HepG2 (cell line): Measurements from ENCODE around the gene TH. TPM values are rescaled to one million over a fixed set of nuclear protein-coding genes. Genes with fewer than 3 reads are reported as not detected.

Experiments used
- ATAC-seq: fragments of 200-7000 bp; cut with Tn5 transposase; 3 replicates; pipeline ENCODE4 v1.9.1; 2020; ENCODE audit warnings: mild to moderate bottlenecking, moderate library complexity
- BruUV-seq: library from RNA; stranded (reverse); fragments of 400-500 nt; replicated peaks from 2 replicates; lab custom pipeline; 2021; lab: Mats Ljungman, UMichigan
- CTCF ChIA-PET: fragments of 300-600 bp; formaldehyde crosslinking; extraction: SDS; loops from one replicate; lab custom pipeline; 2021; ENCODE audit warnings: low total read pairs, inconsistent platforms, low intra/inter-chr PET ratio; lab: Yijun Ruan, JAX
- POLR2A ChIA-PET: fragments of 350-600 bp; sonication (Branson Sonifier 250); formaldehyde crosslinking; loops from one replicate; lab custom pipeline; 2020; ENCODE audit warnings: antibody characterized with exemption, inconsistent platforms; lab: Yijun Ruan, JAX
- DNase-seq: peaks from one replicate; pipeline ENCODE4 v3.0.0-alpha.2; 2015; ENCODE audit warnings: low spot score
- FAIRE-seq: peaks from 3 replicates; lab custom pipeline; 2011; peaks lifted over from hg19 to GRCh38; lab: Jason Lieb, UNC
- H2AFZ ChIP-seq: one replicate; pipeline ENCODE4 v1.6.1; 2011; ENCODE audit warnings: low read length, inconsistent platforms
- H3K27ac ChIP-seq: fragments of 300-600 bp; 3 replicates; pipeline ENCODE4 v1.8.0; 2011; ENCODE audit warnings: mixed run types, mild to moderate bottlenecking, mixed read lengths, low read length, inconsistent platforms; ENCODE audit not compliant: insufficient read depth; ENCODE audit errors: extremely low read length
- H3K27me3 ChIP-seq, 2 experiments: fragments of 200-600 bp in 1 of 2; 2 replicates in 1 of 2; 3 replicates in 1 of 2; pipeline versions ENCODE4 v1.6.0 to v1.8.0; 2011; ENCODE audit warnings: low read length in 2 of 2, mild to moderate bottlenecking in 2 of 2, moderate library complexity in 2 of 2, inconsistent platforms in 1 of 2; ENCODE audit not compliant: insufficient read depth in 2 of 2, control insufficient read depth in 1 of 2
- H3K36me3 ChIP-seq, 2 experiments: fragments of 200-600 bp in 1 of 2; replicated peaks in 1 of 2; 2 replicates in 1 of 2; 3 replicates in 1 of 2; pipeline versions ENCODE4 v1.5.1 to v1.8.0; 2011; ENCODE audit warnings: low read length in 2 of 2, inconsistent platforms in 1 of 2; ENCODE audit not compliant: insufficient read depth in 2 of 2, control insufficient read depth in 1 of 2
- H3K4me1 ChIP-seq: 2 replicates; pipeline ENCODE4 v1.5.1; 2012; ENCODE audit warnings: low read length, inconsistent platforms; ENCODE audit not compliant: insufficient read depth
- H3K4me2 ChIP-seq: 2 replicates; pipeline ENCODE4 v1.6.0; 2011; ENCODE audit warnings: low read depth, low read length, inconsistent platforms
- H3K4me3 ChIP-seq, 3 experiments: fragments of 200-600 bp in 1 of 3; sonication (generic), shearing (Covaris generic) in 1 of 3; replicated peaks in 1 of 3; 2 replicates each; pipeline ENCODE4 v1.5.1; 2011 to 2016; ENCODE audit warnings: low read length in 3 of 3, inconsistent platforms in 2 of 3, low read depth in 2 of 3, mild to moderate bottlenecking in 2 of 3, control low read depth in 1 of 3, mixed read lengths in 1 of 3; ENCODE audit not compliant: insufficient read depth in 1 of 3
- H3K79me2 ChIP-seq: one replicate; pipeline ENCODE4 v1.6.1; 2011; ENCODE audit warnings: low read length, inconsistent platforms; ENCODE audit not compliant: insufficient read depth
- H3K9ac ChIP-seq: 2 replicates; pipeline ENCODE4 v1.6.0; 2011; ENCODE audit warnings: mild to moderate bottlenecking, low read depth, low read length, inconsistent platforms; ENCODE audit not compliant: insufficient read depth
- H3K9me3 ChIP-seq: 2 replicates; pipeline ENCODE4 v1.5.1; 2012; ENCODE audit warnings: mild to moderate bottlenecking, low read length
- H4K20me1 ChIP-seq: 2 replicates; pipeline ENCODE4 v1.6.0; 2011; ENCODE audit warnings: inconsistent platforms, mild to moderate bottlenecking, low read length, moderate library complexity; ENCODE audit not compliant: insufficient read depth
- ATF7-NPFF ChIP-seq: sonication (generic); formaldehyde crosslinking; IDR thresholded peaks from 2 replicates; pipeline ENCODE4 v1.8.1; 2023; ENCODE audit warnings: mild to moderate bottlenecking, low read depth, missing genetic modification reagents, moderate library complexity
- CREB3 ChIP-seq: sonication (generic); formaldehyde crosslinking; IDR thresholded peaks from 2 replicates; pipeline ENCODE4 v1.5.0; 2020; ENCODE audit warnings: missing genetic modification reagents
- CTCF ChIP-seq: sonication (generic); formaldehyde crosslinking; IDR thresholded peaks from 2 replicates; pipeline ENCODE4 v1.5.0; 2020; ENCODE audit warnings: mild to moderate bottlenecking, missing genetic modification reagents, moderate library complexity
- IRX3 ChIP-seq: sonication (generic); formaldehyde crosslinking; IDR thresholded peaks from 2 replicates; pipeline ENCODE4 v1.8.1; 2023; ENCODE audit warnings: mild to moderate bottlenecking, low read depth, missing genetic modification reagents, borderline replicate concordance
- LCORL ChIP-seq, 2 experiments: fragments of 450-650 bp in 1 of 2; sonication (generic) in 1 of 2; formaldehyde crosslinking in 1 of 2; IDR thresholded peaks; 2 replicates each; pipeline versions ENCODE4 v1.5.0 to v1.6.1; 2017 to 2020; ENCODE audit warnings: antibody characterized with exemption in 1 of 2, missing genetic modification reagents in 1 of 2
- MTF1 ChIP-seq: sonication (generic); formaldehyde crosslinking; IDR thresholded peaks from 2 replicates; pipeline ENCODE4 v1.5.0; 2020; ENCODE audit warnings: missing genetic modification reagents
- NFKBIZ ChIP-seq: IDR thresholded peaks from 2 replicates; pipeline ENCODE4 v1.6.1; 2018; ENCODE audit warnings: missing genetic modification reagents, missing compliant biosample characterization
- NR2F1 ChIP-seq, 2 experiments: fragments of 450-650 bp in 1 of 2; formaldehyde crosslinking in 1 of 2; IDR thresholded peaks; 2 replicates each; pipeline versions ENCODE4 v1.5.0 to v1.6.1; 2016 to 2020; ENCODE audit warnings: mild to moderate bottlenecking in 1 of 2, missing compliant biosample characterization in 1 of 2, missing genetic modification reagents in 1 of 2, moderate library complexity in 1 of 2
- RAD51 ChIP-seq: fragments of 450-650 bp; IDR thresholded peaks from 2 replicates; pipeline ENCODE4 v1.6.1; 2016; ENCODE audit warnings: borderline replicate concordance
- SMYD3 ChIP-seq: sonication (generic); formaldehyde crosslinking; IDR thresholded peaks from 2 replicates; pipeline ENCODE4 v1.8.1; 2023; ENCODE audit warnings: mild to moderate bottlenecking, missing genetic modification reagents
- STAG1 ChIP-seq: sonication (generic); formaldehyde crosslinking; IDR thresholded peaks from 2 replicates; pipeline ENCODE4 v1.4.0; 2020; ENCODE audit warnings: missing genetic modification reagents
- SYNCRIP ChIP-seq: fragments of 200-400 bp; formaldehyde crosslinking; IDR thresholded peaks from 2 replicates; pipeline ENCODE4 v1.6.1; 2018; ENCODE audit warnings: mild to moderate bottlenecking, low read depth, low read length; ENCODE audit not compliant: insufficient read depth
- TBL1XR1 ChIP-seq: fragments of 150-350 bp; IDR thresholded peaks from 2 replicates; pipeline ENCODE4 v1.6.1; 2014; ENCODE audit warnings: borderline replicate concordance, low read length; ENCODE audit not compliant: partially characterized antibody
- ZC3H13 ChIP-seq: sonication (generic); formaldehyde crosslinking; IDR thresholded peaks from 2 replicates; pipeline ENCODE4 v1.8.1; 2023; ENCODE audit warnings: mild to moderate bottlenecking, missing genetic modification reagents, moderate library complexity
- ZKSCAN8 ChIP-seq: IDR thresholded peaks from 2 replicates; pipeline ENCODE4 v1.6.1; 2016; ENCODE audit warnings: borderline replicate concordance, missing genetic modification reagents, missing compliant biosample characterization
- ZMYM3 ChIP-seq: sonication (generic); formaldehyde crosslinking; IDR thresholded peaks from 2 replicates; pipeline ENCODE4 v1.5.1; 2020; ENCODE audit warnings: mild to moderate bottlenecking, missing genetic modification reagents
- WGBS: methylation state at CpG from one replicate; pipeline ENCODE4 v1.1.6; 2017; ENCODE audit warnings: low lambda C conversion rate; 5-methylcytosine and 5-hydroxymethylcytosine counted together
- in situ Hi-C: cut with HindIII; loops from 2 replicates; pipeline ENCODE4 v1.10.0; 2017; ENCODE audit warnings: low pct_unique_long_range_greater_than_20kb; ENCODE audit not compliant: extremely low pct_ligation_motif_present
- intact Hi-C: fragments of 100-400 bp; cut with micrococcal nuclease; formaldehyde crosslinking; loops from one replicate; pipeline ENCODE4 v1.10.0; 2022; ENCODE audit not compliant: unreplicated experiment
- polyA plus RNA-seq, 8 experiments: library from polyadenylated mRNA; depleted of rRNA in 3 of 8; stranded (reverse) in 7 of 8; unstranded in 1 of 8; fragments of >200 nt; fragmentation: Illumina TruSeq in 4 of 8; extraction: Trizol in 4 of 8; gene quantifications; 2 replicates each; pipeline versions ENCODE4 v1.2.1 to v1.2.3, GENCODE V29; 2011 to 2016; ENCODE audit warnings: low read depth in 4 of 8, missing spikeins in 1 of 8, mixed read lengths in 1 of 8; ENCODE audit not compliant: insufficient read depth in 1 of 8
- total RNA-seq, 5 experiments: library from RNA; depleted of rRNA; stranded (reverse); fragments of >200 nt; fragmentation: Illumina TruSeq; extraction: Trizol; gene quantifications; 2 replicates each; pipeline ENCODE4 v1.2.3, GENCODE V29; 2016; ENCODE audit warnings: low read depth in 1 of 5
- TF ChIP-seq, protein P1 (sequence below): IDR thresholded peaks from 2 replicates; pipeline ENCODE4 v1.6.1; 2016; ENCODE audit warnings: low read depth
- TF ChIP-seq, protein P2 (sequence below): sonication (generic); formaldehyde crosslinking; conservative IDR thresholded peaks from 2 replicates; pipeline ENCODE4 v1.8.1; 2023; ENCODE audit warnings: missing genetic modification reagents

TH gene
- total and polyA plus RNA-seq, 2 of the 13 experiments (the other 11 are each of a cell fraction or from before 2014, with no cell fraction given), result 0.36 TPM; not detected in 1

DNA sequence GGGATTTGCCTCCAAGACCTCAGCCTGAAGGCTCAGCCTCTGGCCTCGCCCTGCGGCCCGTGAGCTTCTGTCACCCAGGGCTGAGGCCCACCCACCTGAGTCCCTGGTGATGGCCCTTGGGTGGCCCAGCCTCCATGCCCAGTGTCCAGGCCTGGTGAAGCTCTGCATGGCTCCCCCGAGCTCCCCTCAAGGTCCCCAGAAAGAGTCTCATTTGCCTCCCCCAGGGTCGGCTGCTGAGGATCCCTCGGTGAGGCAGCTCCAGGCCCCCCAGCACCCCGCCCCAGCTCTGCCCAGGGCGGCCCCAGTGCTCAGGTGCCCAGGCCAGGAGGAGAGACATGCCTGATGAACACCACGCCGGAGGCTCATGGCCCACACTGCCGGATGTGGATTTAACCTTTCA lies 2.1 kb upstream of the TH start (continued):
- TF ChIP-seq CREB3 (CRISPR knock-in tag), result no peak
- TF ChIP-seq, protein P1, sequence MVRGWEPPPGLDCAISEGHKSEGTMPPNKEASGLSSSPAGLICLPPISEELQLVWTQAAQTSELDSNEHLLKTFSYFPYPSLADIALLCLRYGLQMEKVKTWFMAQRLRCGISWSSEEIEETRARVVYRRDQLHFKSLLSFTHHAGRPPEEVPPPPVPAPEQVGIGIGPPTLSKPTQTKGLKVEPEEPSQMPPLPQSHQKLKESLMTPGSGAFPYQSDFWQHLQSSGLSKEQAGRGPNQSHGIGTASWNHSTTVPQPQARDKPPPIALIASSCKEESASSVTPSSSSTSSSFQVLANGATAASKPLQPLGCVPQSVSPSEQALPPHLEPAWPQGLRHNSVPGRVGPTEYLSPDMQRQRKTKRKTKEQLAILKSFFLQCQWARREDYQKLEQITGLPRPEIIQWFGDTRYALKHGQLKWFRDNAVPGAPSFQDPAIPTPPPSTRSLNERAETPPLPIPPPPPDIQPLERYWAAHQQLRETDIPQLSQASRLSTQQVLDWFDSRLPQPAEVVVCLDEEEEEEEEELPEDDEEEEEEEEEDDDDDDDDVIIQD (CRISPR knock-in tag), result no peak
- no peak for TF ChIP-seq NR2F1 (CRISPR knock-in tag; IDR thresholded peaks at IDR 0.05)
- no peak for TF ChIP-seq IRX3 (CRISPR knock-in tag)
- no peak for TF ChIP-seq ZMYM3 (CRISPR knock-in tag)

- Histone ChIP-seq H3K4me1 (0 out of 2 replicates have a peak, but pooled peaks cover 10% of the 10 kb centered on the region), H3K4me2 (no peak overlapping the region), H3K27me3 (peaks cover 35 to 71% of the 10 kb centered on the region in 2 experiments; a peak in 4 of 5 replicates), H3K9ac (no peak overlapping the region), H3K79me2 (no peaks in the 10 kb centered on the region), H4K20me1 (no peaks in the 10 kb centered on the region), H3K36me3 (no peaks in the 10 kb centered on the region), H3K27ac (no peak overlapping the region), H3K9me3 (no peaks in the 10 kb centered on the region), H2AFZ (no peak overlapping the region), H3K4me3 (no peak overlapping the region)
- CTCF ChIA-PET, result no interaction called here
- DNase-seq (no peak), FAIRE-seq (no peak), ATAC-seq (0 out of 3 replicates have a peak, but pooled peaks have one; percentile 9)
- POLR2A ChIA-PET, result no interaction called here
- 16% methylated on average over 12 of the region's 16 CpGs for WGBS
- intact Hi-C loops, result no loop called here
- in situ Hi-C loops, result no loop called here
- no TSS peak for BruUV-seq
- TF ChIP-seq NFKBIZ (no peak), ZKSCAN8 (CRISPR knock-in tag) (no peak), STAG1 (CRISPR knock-in tag) (0 out of 2 replicates have a peak, but pooled peaks have one; percentile 15), CTCF (CRISPR knock-in tag) (peak; percentile 40), ATF7-NPFF (CRISPR knock-in tag) (no peak), ZC3H13 (no peak), TBL1XR1 (no peak), RAD51 (no peak), LCORL (IDR thresholded peaks at IDR 0.05) (no peak), LCORL (CRISPR knock-in tag; IDR thresholded peaks at IDR 0.05) (no peak), SYNCRIP (no peak), SMYD3 (CRISPR knock-in tag) (no peak), MTF1 (CRISPR knock-in tag) (no peak)
- TF ChIP-seq, protein P2, sequence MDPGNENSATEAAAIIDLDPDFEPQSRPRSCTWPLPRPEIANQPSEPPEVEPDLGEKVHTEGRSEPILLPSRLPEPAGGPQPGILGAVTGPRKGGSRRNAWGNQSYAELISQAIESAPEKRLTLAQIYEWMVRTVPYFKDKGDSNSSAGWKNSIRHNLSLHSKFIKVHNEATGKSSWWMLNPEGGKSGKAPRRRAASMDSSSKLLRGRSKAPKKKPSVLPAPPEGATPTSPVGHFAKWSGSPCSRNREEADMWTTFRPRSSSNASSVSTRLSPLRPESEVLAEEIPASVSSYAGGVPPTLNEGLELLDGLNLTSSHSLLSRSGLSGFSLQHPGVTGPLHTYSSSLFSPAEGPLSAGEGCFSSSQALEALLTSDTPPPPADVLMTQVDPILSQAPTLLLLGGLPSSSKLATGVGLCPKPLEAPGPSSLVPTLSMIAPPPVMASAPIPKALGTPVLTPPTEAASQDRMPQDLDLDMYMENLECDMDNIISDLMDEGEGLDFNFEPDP, result no peak
Measured at GRCh38 chr11:2173150-2173693, 1.6 kb upstream of the TH start.
